GM19468 (cell line): ENCODE results near the gene DDX20.

Source experiments
- ATAC-seq: cut with Tn5 transposase; IDR thresholded peaks from one replicate; pipeline ENCODE4 v1.9.1; 2021; ENCODE audit warnings: mild to moderate bottlenecking, moderate library complexity, moderate number of reproducible peaks; ENCODE audit not compliant: unreplicated experiment; ENCODE audit errors: extremely low read depth

Gene DDX20

GRCh38 chr1:111755331-111756123 is at the start of gene DDX20:
Gene DDX20, plus strand, starts transcription at chr1:111755901. Its CDS starts 24 bp downstream, at chr1:111755925.
- peak; percentile 83 for ATAC-seq

- ATAC-seq = no peak
Measured at GRCh38 chr1:111706921-111707320, 48.8 kb upstream of the DDX20 start.

- ATAC-seq = no peak
Measured at GRCh38 chr1:111707906-111708305, 47.8 kb upstream of the DDX20 start.

GRCh38 chr1:111709986-111710385 is 45.7 kb upstream of the DDX20 start:
- ATAC-seq = no peak

- no peak for ATAC-seq
Measured at GRCh38 chr1:111716333-111716732, 39.4 kb upstream of the DDX20 start.

- no peak for ATAC-seq
Measured at GRCh38 chr1:111717450-111717849, 38.3 kb upstream of the DDX20 start.

- no peak for ATAC-seq
Measured at GRCh38 chr1:111719135-111719534, 36.6 kb upstream of the DDX20 start.

- ATAC-seq = no peak
Measured at GRCh38 chr1:111719674-111720132, 36.0 kb upstream of the DDX20 start.

- ATAC-seq = no peak
Measured at GRCh38 chr1:111720274-111720976, 35.3 kb upstream of the DDX20 start.

- no peak for ATAC-seq
Measured at GRCh38 chr1:111720977-111721786, 34.5 kb upstream of the DDX20 start.

- ATAC-seq = no peak
Measured at GRCh38 chr1:111723091-111723806, 32.5 kb upstream of the DDX20 start.

- no peak for ATAC-seq
Measured at GRCh38 chr1:111723871-111724270, 31.8 kb upstream of the DDX20 start.

GRCh38 chr1:111725192-111725591 is 30.5 kb upstream of the DDX20 start:
- no peak for ATAC-seq

GRCh38 chr1:111727056-111727455 is 28.6 kb upstream of the DDX20 start:
- ATAC-seq = no peak

GRCh38 chr1:111729271-111729921 is 26.3 kb upstream of the DDX20 start:
- ATAC-seq = no peak

GRCh38 chr1:111729946-111730681 is 25.6 kb upstream of the DDX20 start:
- no peak for ATAC-seq

GRCh38 chr1:111730706-111731105 is 25.0 kb upstream of the DDX20 start:
- no peak for ATAC-seq

GRCh38 chr1:111731956-111732355 is 23.7 kb upstream of the DDX20 start:
- ATAC-seq = no peak

GRCh38 chr1:111732718-111733117 is 23.0 kb upstream of the DDX20 start:
- ATAC-seq = no peak
